HG03095 (cell line): ENCODE data around the gene EGLN3.

ENCODE experiments used
- ATAC-seq: cut with Tn5 transposase; IDR thresholded peaks from one replicate; pipeline ENCODE4 v1.9.1; 2021; ENCODE audit warnings: moderate library complexity; ENCODE audit not compliant: unreplicated experiment

EGLN3 gene

DNA sequence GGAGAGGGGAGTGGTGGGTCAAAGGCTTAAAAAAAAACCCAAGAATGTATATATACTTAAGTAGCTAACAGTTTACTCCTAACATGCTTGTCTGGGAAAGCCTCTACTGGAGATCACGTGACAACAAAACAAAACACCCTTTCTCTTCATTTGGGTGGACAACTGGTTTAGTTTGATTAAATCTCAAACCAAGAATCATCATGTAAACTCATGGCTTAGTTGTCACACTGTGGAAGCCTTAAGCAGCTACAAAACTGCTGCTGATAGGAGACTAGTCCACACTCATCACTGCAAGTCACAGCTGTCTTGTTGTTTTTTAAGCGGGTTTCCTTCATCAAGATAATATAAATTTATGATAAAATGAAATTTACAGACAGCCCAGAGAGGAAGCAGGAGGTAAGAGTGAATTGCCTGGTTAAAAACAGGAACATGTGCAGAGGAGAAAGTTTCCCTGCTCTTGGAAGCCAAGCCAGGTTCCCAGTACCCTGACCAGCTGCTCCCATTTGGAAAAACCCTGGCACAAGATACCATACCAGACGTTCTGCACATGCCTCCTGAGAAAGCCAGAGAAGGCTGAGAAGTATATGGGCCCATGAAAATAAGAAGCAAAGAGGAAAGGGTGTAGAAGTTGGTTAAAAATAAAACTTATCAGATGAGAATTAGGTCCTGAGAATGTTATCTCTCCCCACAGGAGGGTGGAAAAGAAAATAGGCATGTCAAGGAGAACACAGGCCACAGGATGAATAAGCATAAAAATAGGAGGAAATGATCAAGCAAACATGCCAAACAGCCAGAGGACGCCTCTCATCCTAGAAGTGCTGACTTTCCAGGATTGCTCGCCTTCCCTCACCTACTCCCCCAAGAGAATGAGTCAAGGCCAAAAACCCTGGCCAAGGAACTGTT, 34.0 kb downstream of the EGLN3 start:
- no peak for ATAC-seq

GRCh38 chr14:33915682-33916081, 35.2 kb downstream of the EGLN3 start:
- no peak for ATAC-seq

DNA sequence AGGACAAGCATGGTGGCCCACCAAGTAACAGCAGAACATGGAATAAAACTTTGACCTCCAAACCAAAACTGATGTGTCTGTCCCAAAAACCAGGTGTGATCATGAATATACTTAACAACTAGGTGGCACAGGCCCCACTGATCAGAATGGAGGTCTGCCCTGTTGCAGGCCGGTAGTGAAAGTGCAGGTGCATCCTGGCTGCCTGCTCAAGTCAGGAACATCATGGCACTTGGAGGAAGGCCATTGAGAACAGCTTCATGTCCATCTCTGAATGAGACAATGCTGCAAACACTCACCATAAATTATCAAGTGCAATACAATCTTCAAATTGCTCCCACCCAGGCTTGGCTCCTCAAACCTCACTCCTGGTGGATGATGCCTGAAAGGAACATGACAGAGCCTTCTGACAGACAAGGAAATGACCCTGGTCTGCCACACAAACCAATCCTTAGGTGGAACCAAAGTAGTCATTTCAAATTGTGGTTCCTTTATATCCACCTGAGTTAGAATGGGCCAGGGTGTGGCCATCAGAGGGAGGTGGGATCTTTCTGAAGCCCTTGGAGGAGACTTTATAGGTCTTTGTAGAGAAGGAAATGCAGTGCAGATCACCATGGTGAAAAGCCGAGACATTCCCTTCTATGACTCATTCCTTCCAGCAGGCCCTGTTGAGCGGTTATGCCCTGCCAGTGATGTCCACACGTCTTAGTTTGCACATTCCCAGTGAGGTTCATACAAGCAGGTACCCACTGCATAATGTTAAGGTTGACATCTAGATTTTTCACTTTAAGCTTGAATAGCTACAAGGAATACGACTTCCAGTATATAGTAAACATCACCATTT, 36.0 kb downstream of the EGLN3 start:
- ATAC-seq = no peak

- ATAC-seq = no peak
Observed at GRCh38 chr14:33911046-33911445, 39.8 kb downstream of the EGLN3 start.

DNA sequence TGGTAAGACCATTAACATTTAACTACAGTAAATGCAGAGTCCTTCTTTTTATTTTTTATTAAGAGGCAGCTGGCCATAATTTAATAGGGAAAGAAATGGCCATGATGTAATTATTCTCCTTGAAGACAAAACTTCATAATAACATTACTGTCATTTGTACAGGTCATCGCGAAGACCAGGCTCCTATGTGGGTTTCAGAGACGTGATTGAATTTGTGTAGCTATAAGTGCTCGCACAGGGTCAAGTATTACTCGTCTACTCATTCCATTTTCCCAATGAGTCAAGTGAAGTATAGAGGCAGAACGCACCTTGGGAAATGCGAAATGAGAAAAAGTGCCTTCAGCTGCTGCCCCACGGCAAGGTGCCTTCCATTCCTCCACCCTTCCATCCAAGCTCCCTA, 40.4 kb downstream of the EGLN3 start:
- no peak for ATAC-seq

GRCh38 chr14:33909380-33910084, 41.3 kb downstream of the EGLN3 start:
- no peak for ATAC-seq

GRCh38 chr14:33908540-33909223, 42.2 kb downstream of the EGLN3 start:
- ATAC-seq = no peak

DNA sequence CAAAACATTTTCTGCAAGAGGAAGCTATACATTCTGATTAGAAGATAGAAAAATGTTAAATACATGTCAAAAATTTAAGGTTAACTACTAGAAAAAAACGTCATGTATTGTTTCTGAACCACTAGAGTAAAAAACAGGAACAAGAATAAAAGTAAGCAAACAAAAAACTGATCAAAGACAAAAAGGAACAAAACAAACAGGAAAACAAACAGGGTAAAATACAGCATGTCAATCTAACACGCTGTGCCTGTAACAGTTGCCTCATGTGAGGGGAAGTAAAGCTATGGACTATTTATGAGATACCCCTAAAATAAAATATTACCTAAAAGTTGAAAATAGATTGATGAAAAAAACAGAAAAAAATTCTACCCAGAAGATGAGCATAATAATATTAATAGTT, 43.9 kb downstream of the EGLN3 start:
- no peak for ATAC-seq

GRCh38 chr14:33904609-33905008, 46.3 kb downstream of the EGLN3 start:
- no peak for ATAC-seq

DNA sequence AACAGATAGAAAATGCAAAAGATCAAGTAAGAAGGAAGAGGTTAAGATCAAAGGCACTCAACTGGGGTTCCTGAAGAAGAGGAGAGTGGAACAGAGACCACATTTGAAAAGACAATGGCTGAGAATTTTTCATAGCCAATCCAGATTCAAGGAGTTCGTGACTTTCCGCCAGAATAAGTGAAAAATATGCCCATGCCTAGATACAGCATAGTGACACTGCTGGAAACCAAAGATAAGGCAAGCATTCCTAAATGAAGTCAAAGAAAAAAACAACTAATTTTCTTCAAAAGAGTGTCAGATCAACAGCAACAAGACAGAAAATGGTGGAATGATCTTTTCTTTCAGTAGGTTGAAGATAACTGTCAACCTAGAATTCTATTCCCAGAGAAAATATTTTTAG, 47.5 kb downstream of the EGLN3 start:
- no peak for ATAC-seq

GRCh38 chr14:33902363-33902762, 48.5 kb downstream of the EGLN3 start:
- no peak for ATAC-seq

DNA sequence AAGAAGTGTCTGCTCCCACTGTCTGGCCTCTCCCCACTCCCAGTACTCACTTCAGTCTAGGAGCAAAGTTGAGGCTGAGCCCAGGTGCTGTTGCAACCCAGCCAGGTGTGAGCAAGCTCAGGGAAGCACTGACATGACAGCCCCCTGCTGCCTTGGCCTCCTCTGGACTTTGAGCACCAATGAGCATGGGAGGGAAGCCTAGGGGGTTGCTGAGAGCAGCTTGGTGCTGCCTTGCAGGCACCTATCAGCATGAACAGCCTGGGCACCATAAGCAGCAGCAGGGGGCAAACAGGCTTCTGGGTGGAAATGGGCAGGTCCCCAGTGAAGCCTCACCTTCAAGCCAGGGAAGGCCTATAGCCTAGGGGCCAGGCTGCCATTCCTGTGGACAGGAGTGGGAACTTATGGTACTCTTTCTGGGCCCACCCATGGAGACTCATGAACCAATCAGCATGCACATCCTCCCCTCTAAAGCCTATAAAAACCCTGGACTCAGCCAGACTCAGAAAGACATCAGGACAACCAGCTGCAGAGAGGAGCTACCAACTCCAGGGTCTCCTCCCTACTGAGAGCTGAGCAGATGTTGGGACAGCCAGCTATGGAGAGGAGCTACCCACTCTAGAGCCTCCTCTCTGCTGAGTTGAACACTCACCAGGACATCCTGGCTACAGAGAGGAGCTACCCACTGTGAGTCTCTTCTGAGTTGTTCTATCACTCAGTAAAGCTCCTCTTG, 49.3 kb downstream of the EGLN3 start:
- no peak for ATAC-seq

DNA sequence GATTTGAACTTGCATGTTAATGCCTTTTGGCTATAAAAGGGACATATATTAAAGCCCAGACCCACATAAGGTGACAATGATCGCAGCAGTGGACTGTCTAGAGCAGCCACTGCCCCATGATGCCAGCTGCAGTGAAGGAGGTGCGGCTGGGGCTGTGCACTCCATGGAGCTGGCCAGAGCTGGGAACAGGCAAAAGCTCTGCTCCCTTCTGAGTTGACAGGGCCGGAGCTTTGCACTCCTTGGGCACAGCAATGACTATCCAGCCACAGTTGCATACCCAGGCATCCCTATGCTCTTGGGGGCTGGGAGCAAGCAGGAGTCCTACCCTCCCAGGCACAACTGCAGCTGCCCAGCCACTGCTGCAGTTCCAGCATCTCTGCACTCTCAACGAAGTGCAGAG, 50.2 kb downstream of the EGLN3 start:
- ATAC-seq = no peak

- no peak for ATAC-seq
Observed at GRCh38 chr14:33899723-33900341, 51.0 kb downstream of the EGLN3 start.

GRCh38 chr14:33897878-33898535, 52.9 kb downstream of the EGLN3 start:
- no peak for ATAC-seq

GRCh38 chr14:33897382-33897781, 53.5 kb downstream of the EGLN3 start:
- ATAC-seq = no peak

DNA sequence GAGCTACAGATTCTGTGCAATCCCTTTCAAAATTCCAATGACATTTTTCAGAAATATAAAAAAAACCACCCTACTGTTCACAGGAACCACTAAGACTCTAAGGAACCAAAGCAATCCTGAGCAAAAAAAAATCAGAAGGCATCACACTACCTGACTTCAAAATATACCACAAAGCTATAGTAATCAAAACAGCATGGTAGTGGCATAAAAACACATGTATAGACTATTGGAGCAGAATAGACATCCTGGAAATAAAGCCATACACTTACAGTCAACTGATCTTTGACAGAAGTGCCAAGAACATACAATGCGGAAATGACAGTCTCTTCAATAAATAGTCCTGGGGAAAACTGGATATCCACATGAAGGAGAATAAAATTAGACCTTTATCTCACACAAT, 56.5 kb downstream of the EGLN3 start:
- ATAC-seq = no peak

DNA sequence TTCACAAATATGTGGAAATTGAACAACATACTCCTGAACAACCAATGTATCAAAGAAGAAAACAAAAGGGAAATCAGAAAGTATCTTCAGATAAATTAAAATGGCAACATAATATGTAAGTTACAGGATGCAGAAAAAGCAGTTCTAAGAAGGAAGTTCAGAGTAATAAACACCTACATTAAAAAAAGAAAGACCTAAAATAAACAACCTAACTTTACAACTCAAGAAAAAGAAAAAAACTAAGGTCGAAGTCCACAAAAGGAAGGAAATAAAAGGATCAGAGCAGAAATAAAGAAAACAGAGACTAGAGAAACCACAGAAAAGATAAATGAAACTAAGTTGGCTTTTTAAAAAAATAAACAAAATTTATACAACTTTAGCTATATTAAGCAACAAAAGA, 59.2 kb downstream of the EGLN3 start:
- ATAC-seq = no peak

GRCh38 chr14:33884916-33885315, 66.0 kb downstream of the EGLN3 start:
- no peak for ATAC-seq
